ENCODE data around the gene PRKCA.
"Not testable (repeated sequence)": the region's sequence is repeated elsewhere in the genome, so short reads cannot be mapped to it uniquely, and the experiment has no call there.

PRKCA gene

GRCh38 chr17:66441101-66441661 is 138.8 kb downstream of the PRKCA start:
- peak; percentile 41 for DNase-seq (ENCODE audit: low spot score)

GRCh38 chr17:66443166-66443565 is 140.8 kb downstream of the PRKCA start:
- DNase-seq (ENCODE audit: low spot score), result no peak

- no peak for DNase-seq (ENCODE audit: low spot score)
Measured at GRCh38 chr17:66443606-66444005, 141.2 kb downstream of the PRKCA start.

- DNase-seq (ENCODE audit: low spot score), result no peak
Measured at GRCh38 chr17:66444031-66444430, 141.6 kb downstream of the PRKCA start.

GRCh38 chr17:66445229-66445628 is 142.8 kb downstream of the PRKCA start:
- no peak for DNase-seq (ENCODE audit: low spot score)

GRCh38 chr17:66446419-66446818 is 144.0 kb downstream of the PRKCA start:
- DNase-seq (ENCODE audit: low spot score), result no peak

- no peak for DNase-seq (ENCODE audit: low spot score)
Measured at GRCh38 chr17:66447159-66447558, 144.7 kb downstream of the PRKCA start.

GRCh38 chr17:66448026-66448639 is 145.7 kb downstream of the PRKCA start:
- DNase-seq (ENCODE audit: low spot score), result no peak

GRCh38 chr17:66449418-66449977 is 147.1 kb downstream of the PRKCA start:
- DNase-seq (ENCODE audit: low spot score), result no peak

GRCh38 chr17:66450008-66450851 is 147.8 kb downstream of the PRKCA start:
- peak; percentile 45 for DNase-seq (ENCODE audit: low spot score)

GRCh38 chr17:66450852-66451158 is 148.4 kb downstream of the PRKCA start:
- no peak for DNase-seq (ENCODE audit: low spot score)

GRCh38 chr17:66451188-66452149 is 149.1 kb downstream of the PRKCA start:
- no peak for DNase-seq (ENCODE audit: low spot score)

- DNase-seq (ENCODE audit: low spot score), result peak; percentile 58
Measured at GRCh38 chr17:66455060-66455459, 152.6 kb downstream of the PRKCA start.

GRCh38 chr17:66457499-66457898 is 155.1 kb downstream of the PRKCA start:
- DNase-seq (ENCODE audit: low spot score), result not testable (repeated sequence)

- DNase-seq (ENCODE audit: low spot score), result no peak
Measured at GRCh38 chr17:66458782-66459181, 156.4 kb downstream of the PRKCA start.

- no peak for DNase-seq (ENCODE audit: low spot score)
Measured at GRCh38 chr17:66459811-66460270, 157.4 kb downstream of the PRKCA start.

GRCh38 chr17:66460558-66460957 is 158.1 kb downstream of the PRKCA start:
- no peak for DNase-seq (ENCODE audit: low spot score)

- no peak for DNase-seq (ENCODE audit: low spot score)
Measured at GRCh38 chr17:66461343-66461995, 159.1 kb downstream of the PRKCA start.

- peak; percentile 63 for DNase-seq (ENCODE audit: low spot score)
Measured at GRCh38 chr17:66462010-66462409, 159.6 kb downstream of the PRKCA start.

GRCh38 chr17:66464921-66465320 is 162.5 kb downstream of the PRKCA start:
- DNase-seq (ENCODE audit: low spot score), result no peak

- DNase-seq (ENCODE audit: low spot score), result no peak
Measured at GRCh38 chr17:66465701-66466100, 163.3 kb downstream of the PRKCA start.
